Activated T-cell treated with anti-CD3 and anti-CD28 coated beads for 4 hours (primary cell): ENCODE data around the gene DNAJB6.

Source experiments
- DNase-seq: peaks from one replicate; pipeline ENCODE4 v3.0.0-alpha.2; 2020

The DNAJB6 gene

GRCh38 chr7:157411580-157411979, 74.8 kb downstream of the DNAJB6 start:
- DNase-seq, result peak; percentile 21

- no peak for DNase-seq
Measured at GRCh38 chr7:157412021-157412443, 75.2 kb downstream of the DNAJB6 start.

GRCh38 chr7:157412491-157413180, 75.8 kb downstream of the DNAJB6 start:
- DNase-seq, result no peak

- DNase-seq, result no peak
Measured at GRCh38 chr7:157413881-157414701, 77.3 kb downstream of the DNAJB6 start.

- DNase-seq, result no peak
Measured at GRCh38 chr7:157414702-157415096, 77.9 kb downstream of the DNAJB6 start.

GRCh38 chr7:157415486-157415885, 78.7 kb downstream of the DNAJB6 start:
- no peak for DNase-seq

- DNase-seq, result no peak
Measured at GRCh38 chr7:157416011-157416410, 79.2 kb downstream of the DNAJB6 start.

GRCh38 chr7:157418204-157419034, 81.6 kb downstream of the DNAJB6 start:
- no peak for DNase-seq

GRCh38 chr7:157419035-157419293, 82.2 kb downstream of the DNAJB6 start:
- no peak for DNase-seq

- no peak for DNase-seq
Measured at GRCh38 chr7:157422279-157422678, 85.5 kb downstream of the DNAJB6 start.

- DNase-seq, result no peak
Measured at GRCh38 chr7:157423348-157423747, 86.5 kb downstream of the DNAJB6 start.

- DNase-seq, result no peak
Measured at GRCh38 chr7:157423886-157424565, 87.2 kb downstream of the DNAJB6 start.

- no peak for DNase-seq
Measured at GRCh38 chr7:157425137-157425731, 88.4 kb downstream of the DNAJB6 start.

GRCh38 chr7:157425761-157426160, 89.0 kb downstream of the DNAJB6 start:
- no peak for DNase-seq

- DNase-seq, result no peak
Measured at GRCh38 chr7:157426463-157427301, 89.9 kb downstream of the DNAJB6 start.

- no peak for DNase-seq
Measured at GRCh38 chr7:157427811-157428553, 91.2 kb downstream of the DNAJB6 start.

GRCh38 chr7:157428554-157428945, 91.7 kb downstream of the DNAJB6 start:
- DNase-seq, result no peak

- no peak for DNase-seq
Measured at GRCh38 chr7:157429001-157429679, 92.3 kb downstream of the DNAJB6 start.

- DNase-seq, result no peak
Measured at GRCh38 chr7:157429680-157430224, 92.9 kb downstream of the DNAJB6 start.

- no peak for DNase-seq
Measured at GRCh38 chr7:157430721-157431120, 93.9 kb downstream of the DNAJB6 start.
